HCT116 (cell line): ENCODE results near the gene SLC25A1. TPM values are rescaled to one million over a fixed set of nuclear protein-coding genes. Genes with fewer than 3 reads are reported as not detected.

Source experiments
- ATAC-seq: fragments of 200-7000 bp; cut with Tn5 transposase; 2 replicates; pipeline ENCODE4 v1.9.1; 2020; ENCODE audit warnings: mild to moderate bottlenecking, moderate library complexity
- BruUV-seq: library from RNA; stranded (reverse); fragments of 400-500 nt; replicated peaks from 2 replicates; lab custom pipeline; 2021; lab: Mats Ljungman, UMichigan
- CTCF ChIA-PET: fragments of 300-600 bp; sonication (Branson Sonifier 250); formaldehyde crosslinking; loops from one replicate; lab custom pipeline; 2021; ENCODE audit warnings: antibody characterized with exemption; lab: Charles Lee
- POLR2A ChIA-PET: fragments of 300-600, 350-600 bp; sonication (Branson Sonifier 250); formaldehyde crosslinking; loops from one replicate; lab custom pipeline; 2021; ENCODE audit warnings: antibody characterized with exemption; lab: Charles Lee
- RAD21 ChIA-PET, 2 experiments: fragments of 300-600 bp; sonication (Branson Sonifier 250); formaldehyde crosslinking; loops; one replicate each; lab custom pipeline; 2023; ENCODE audit warnings: low total read pairs in 2 of 2; ENCODE audit not compliant: uncharacterized antibody in 2 of 2, unreplicated experiment in 2 of 2, low non-redundant PET in 1 of 2; lab: Charles Lee
- DNase-seq: peaks from one replicate; pipeline ENCODE4 v3.0.0-alpha.2; 2010; ENCODE audit warnings: low read depth, low spot score
- H2AFZ ChIP-seq: fragments of 200-600 bp; shearing (Covaris generic), sonication (generic); 2 replicates; pipeline ENCODE4 v1.6.1; 2017; ENCODE audit warnings: low read depth, mixed run types, mixed read lengths, antibody characterized with exemption, low read length; ENCODE audit not compliant: poor library complexity, severe bottlenecking
- H3K27ac ChIP-seq: 2 replicates; pipeline ENCODE4 v1.5.1; 2012; ENCODE audit warnings: low read depth, low read length
- H3K27me3 ChIP-seq: fragments of 200-600 bp; sonication (generic); 2 replicates; pipeline ENCODE4 v1.6.1; 2016; ENCODE audit warnings: mixed run types, low read length, mixed read lengths; ENCODE audit not compliant: insufficient read depth
- H3K36me3 ChIP-seq, 2 experiments: fragments of 200-500 bp in 1 of 2; fragments of 200-600 bp in 1 of 2; sonication (Bioruptor generic) in 1 of 2; sonication (generic) in 1 of 2; 2 replicates each; pipeline versions ENCODE4 v1.5.1 to v1.6.1; 2014 to 2016; ENCODE audit warnings: low read length in 2 of 2, inconsistent platforms in 1 of 2, mixed read lengths in 1 of 2, mixed run types in 1 of 2; ENCODE audit not compliant: insufficient read depth in 2 of 2, control insufficient read depth in 1 of 2
- H3K4me1 ChIP-seq, 2 experiments: fragments of 200-600 bp in 1 of 2; sonication (generic) in 1 of 2; 2 replicates each; pipeline versions ENCODE4 v1.5.1 to v1.6.1; 2012 to 2017; ENCODE audit warnings: low read length in 2 of 2, inconsistent platforms in 1 of 2, mild to moderate bottlenecking in 1 of 2, mixed read lengths in 1 of 2, mixed run types in 1 of 2, moderate library complexity in 1 of 2; ENCODE audit not compliant: insufficient read depth in 2 of 2, control insufficient read depth in 1 of 2
- H3K4me2 ChIP-seq: fragments of 200-600 bp; sonication (generic); 2 replicates; pipeline ENCODE4 v1.6.1; 2017; ENCODE audit warnings: mixed run types, low read length, mixed read lengths
- H3K4me3 ChIP-seq, 2 experiments: fragments of 200-600 bp in 1 of 2; sonication (generic) in 1 of 2; replicated peaks in 1 of 2; 2 replicates each; pipeline ENCODE4 v1.5.1; 2011 to 2016; ENCODE audit warnings: low read length in 2 of 2, control low read depth in 1 of 2, low read depth in 1 of 2, mild to moderate bottlenecking in 1 of 2, mixed read lengths in 1 of 2, mixed run types in 1 of 2
- H3K79me2 ChIP-seq: fragments of 200-600 bp; sonication (generic); 2 replicates; pipeline ENCODE4 v1.6.1; 2017; ENCODE audit warnings: mild to moderate bottlenecking, mixed run types, low read length, moderate library complexity, mixed read lengths; ENCODE audit not compliant: insufficient read depth
- H3K9ac ChIP-seq: fragments of 200-600 bp; sonication (generic); 2 replicates; pipeline ENCODE4 v1.6.1; 2016; ENCODE audit warnings: low read length, mixed read lengths
- H3K9me2 ChIP-seq: fragments of 200-600 bp; sonication (generic), shearing (Covaris generic); 2 replicates; pipeline ENCODE4 v1.6.1; 2017; ENCODE audit warnings: mixed run types, mild to moderate bottlenecking, moderate library complexity; ENCODE audit not compliant: insufficient read depth
- H3K9me3 ChIP-seq, 2 experiments: fragments of 200-500 bp in 1 of 2; fragments of 200-600 bp in 1 of 2; sonication (Bioruptor generic) in 1 of 2; sonication (generic) in 1 of 2; 2 replicates each; pipeline ENCODE4 v1.6.1; 2014 to 2017; ENCODE audit warnings: low read length in 2 of 2, mixed read lengths in 2 of 2, inconsistent platforms in 1 of 2, low read depth in 1 of 2, mild to moderate bottlenecking in 1 of 2, mixed run types in 1 of 2, moderate library complexity in 1 of 2; ENCODE audit not compliant: control insufficient read depth in 1 of 2, insufficient read depth in 1 of 2
- H4K20me1 ChIP-seq: fragments of 200-600 bp; sonication (generic), shearing (Covaris generic); 2 replicates; pipeline ENCODE4 v1.6.1; 2017; ENCODE audit warnings: mixed run types, mild to moderate bottlenecking, moderate library complexity; ENCODE audit not compliant: insufficient read depth
- CBX3 ChIP-seq: IDR thresholded peaks from 2 replicates; pipeline ENCODE4 v1.6.1; 2012; ENCODE audit warnings: low read depth
- CEBPB ChIP-seq: IDR thresholded peaks from 2 replicates; pipeline ENCODE4 v1.6.1; 2012; ENCODE audit warnings: low read depth
- EGR1 ChIP-seq: IDR thresholded peaks from 2 replicates; pipeline ENCODE4 v1.6.1; 2012; ENCODE audit warnings: low read depth
- ELF1 ChIP-seq: IDR thresholded peaks from 2 replicates; pipeline ENCODE4 v1.6.1; 2012; ENCODE audit warnings: low read depth, borderline replicate concordance
- FOSL1 ChIP-seq: IDR thresholded peaks from 2 replicates; pipeline ENCODE4 v1.6.1; 2012; ENCODE audit warnings: low read depth
- MAX ChIP-seq: IDR thresholded peaks from 2 replicates; pipeline ENCODE4 v1.6.1; 2012
- POLR2A ChIP-seq: IDR thresholded peaks from 2 replicates; pipeline ENCODE4 v1.7.0; 2011; ENCODE audit warnings: borderline replicate concordance; ENCODE audit not compliant: insufficient read depth, insufficient read length; ENCODE audit errors: extremely low read depth
- RAD21 ChIP-seq: IDR thresholded peaks from 2 replicates; pipeline ENCODE4 v1.6.1; 2012; ENCODE audit warnings: low read depth, mild to moderate bottlenecking
- SIN3A ChIP-seq: IDR thresholded peaks from 2 replicates; pipeline ENCODE4 v1.6.1; 2012; ENCODE audit warnings: low read depth
- SP1 ChIP-seq: IDR thresholded peaks from 2 replicates; pipeline ENCODE4 v1.6.1; 2012; ENCODE audit warnings: low read depth
- TCF7L2 ChIP-seq: IDR thresholded peaks from 2 replicates; pipeline ENCODE4 v1.7.0; 2011; ENCODE audit warnings: borderline replicate concordance, inconsistent platforms; ENCODE audit not compliant: insufficient read depth, insufficient read length; ENCODE audit errors: extremely low read depth
- ZFX ChIP-seq: fragments of 450-650 bp; IDR thresholded peaks from 2 replicates; pipeline ENCODE4 v1.6.1; 2017
- ZNF274 ChIP-seq: fragments of 200-500 bp; sonication (Bioruptor generic); IDR thresholded peaks from 2 replicates; pipeline ENCODE4 v1.6.1; 2014; ENCODE audit warnings: mild to moderate bottlenecking, low read depth, low read length, inconsistent platforms
- intact Hi-C: fragments of 100-400 bp; cut with micrococcal nuclease; formaldehyde crosslinking; loops from 2 replicates; pipeline ENCODE4 v1.10.0; 2022
- total RNA-seq: library from RNA; stranded (reverse); gene quantifications from one replicate; pipeline ENCODE4 v1.2.1, GENCODE V29; 2021; ENCODE audit not compliant: unreplicated experiment
- TF ChIP-seq, protein P1 (sequence below), 3 experiments: fragments of 200-600 bp in 1 of 3; sonication (generic) in 1 of 3; IDR thresholded peaks in 2 of 3; conservative IDR thresholded peaks in 1 of 3; 2 replicates each; pipeline ENCODE4 v1.5.1; 2012 to 2017; ENCODE audit warnings: low read depth in 2 of 3, low read length in 2 of 3, antibody characterized with exemption in 1 of 3, borderline replicate concordance in 1 of 3, control low read depth in 1 of 3, mild to moderate bottlenecking in 1 of 3, mixed read lengths in 1 of 3, mixed run types in 1 of 3, moderate library complexity in 1 of 3; ENCODE audit not compliant: insufficient read depth in 1 of 3
- TF ChIP-seq, protein P2 (sequence below): IDR thresholded peaks from 2 replicates; pipeline ENCODE4 v1.6.1; 2012
- TF ChIP-seq, protein P3 (sequence below): IDR thresholded peaks from 2 replicates; pipeline ENCODE4 v1.6.1; 2011; ENCODE audit warnings: mild to moderate bottlenecking, low read length, moderate library complexity; ENCODE audit not compliant: insufficient replicate concordance; ENCODE audit errors: extremely low read depth

The SLC25A1 gene
- total RNA-seq, 1 experiment from 2014 or later = 146 TPM

DNA sequence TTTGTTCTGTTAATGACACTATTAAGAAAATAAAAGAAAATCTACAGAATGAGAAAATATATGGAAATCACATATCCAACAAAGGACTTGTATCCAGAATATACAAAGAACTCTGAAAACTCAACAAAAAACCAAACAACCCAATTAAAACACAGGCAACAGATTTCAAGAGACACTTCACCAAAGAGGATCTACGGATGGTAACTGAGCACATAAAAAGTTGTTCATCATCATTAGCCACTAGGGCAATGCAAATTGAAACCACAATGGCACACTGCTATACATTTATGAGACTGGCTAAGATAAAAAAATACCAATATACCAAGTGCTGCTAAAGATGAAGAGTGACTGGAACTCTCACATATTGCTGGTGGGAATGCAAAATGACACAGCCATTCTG is 34.5 kb upstream of the SLC25A1 start:
- ATAC-seq (no peak), DNase-seq (no peak)
- ChIA-PET CTCF (no interaction called here), RAD21 (no interaction called here), POLR2A (no interaction called here)
- Histone ChIP-seq H3K4me1 (peaks cover 0 to 3% of the 10 kb centered on the region in 2 experiments; a peak in 2 of 4 replicates), H3K4me2 (no peak overlapping the region), H3K9me3 (no peaks in the 10 kb centered on the region), H4K20me1 (no peaks in the 10 kb centered on the region), H3K4me3 (no peak overlapping the region), H3K79me2 (no peaks in the 10 kb centered on the region), H3K27ac (no peak overlapping the region), H3K27me3 (no peaks in the 10 kb centered on the region), H2AFZ (no peak overlapping the region), H3K9ac (no peak overlapping the region), H3K9me2 (no peaks in the 10 kb centered on the region), H3K36me3 (peaks cover 0 to 6% of the 10 kb centered on the region in 2 experiments; a peak in 1 of 4 replicates)
- BruUV-seq = no TSS peak
- intact Hi-C loops = no loop called here
- TF ChIP-seq SIN3A = no peak
- TF ChIP-seq POLR2A = no peak
- TF ChIP-seq ZFX = no peak
- TF ChIP-seq SP1 = no peak
- TF ChIP-seq ELF1 = no peak
- TF ChIP-seq CEBPB = no peak
- TF ChIP-seq RAD21 = no peak
- TF ChIP-seq ZNF274 = no peak
- TF ChIP-seq EGR1 = no peak
- TF ChIP-seq, protein P1, sequence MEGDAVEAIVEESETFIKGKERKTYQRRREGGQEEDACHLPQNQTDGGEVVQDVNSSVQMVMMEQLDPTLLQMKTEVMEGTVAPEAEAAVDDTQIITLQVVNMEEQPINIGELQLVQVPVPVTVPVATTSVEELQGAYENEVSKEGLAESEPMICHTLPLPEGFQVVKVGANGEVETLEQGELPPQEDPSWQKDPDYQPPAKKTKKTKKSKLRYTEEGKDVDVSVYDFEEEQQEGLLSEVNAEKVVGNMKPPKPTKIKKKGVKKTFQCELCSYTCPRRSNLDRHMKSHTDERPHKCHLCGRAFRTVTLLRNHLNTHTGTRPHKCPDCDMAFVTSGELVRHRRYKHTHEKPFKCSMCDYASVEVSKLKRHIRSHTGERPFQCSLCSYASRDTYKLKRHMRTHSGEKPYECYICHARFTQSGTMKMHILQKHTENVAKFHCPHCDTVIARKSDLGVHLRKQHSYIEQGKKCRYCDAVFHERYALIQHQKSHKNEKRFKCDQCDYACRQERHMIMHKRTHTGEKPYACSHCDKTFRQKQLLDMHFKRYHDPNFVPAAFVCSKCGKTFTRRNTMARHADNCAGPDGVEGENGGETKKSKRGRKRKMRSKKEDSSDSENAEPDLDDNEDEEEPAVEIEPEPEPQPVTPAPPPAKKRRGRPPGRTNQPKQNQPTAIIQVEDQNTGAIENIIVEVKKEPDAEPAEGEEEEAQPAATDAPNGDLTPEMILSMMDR (IDR thresholded peaks at IDR 0.05 in 2 of 3, conservative IDR thresholded peaks at IDR 0.05 in 1 of 3; ENCODE audit: borderline replicate concordance in 1 of 3, insufficient read depth in 1 of 3, low read depth in 2 of 3, low read length in 2 of 3) = no peak
- TF ChIP-seq TCF7L2 = no peak
- TF ChIP-seq, protein P2, sequence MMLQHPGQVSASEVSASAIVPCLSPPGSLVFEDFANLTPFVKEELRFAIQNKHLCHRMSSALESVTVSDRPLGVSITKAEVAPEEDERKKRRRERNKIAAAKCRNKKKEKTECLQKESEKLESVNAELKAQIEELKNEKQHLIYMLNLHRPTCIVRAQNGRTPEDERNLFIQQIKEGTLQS = no peak
- TF ChIP-seq FOSL1 = no peak
- TF ChIP-seq CBX3 = no peak
- TF ChIP-seq, protein P3, sequence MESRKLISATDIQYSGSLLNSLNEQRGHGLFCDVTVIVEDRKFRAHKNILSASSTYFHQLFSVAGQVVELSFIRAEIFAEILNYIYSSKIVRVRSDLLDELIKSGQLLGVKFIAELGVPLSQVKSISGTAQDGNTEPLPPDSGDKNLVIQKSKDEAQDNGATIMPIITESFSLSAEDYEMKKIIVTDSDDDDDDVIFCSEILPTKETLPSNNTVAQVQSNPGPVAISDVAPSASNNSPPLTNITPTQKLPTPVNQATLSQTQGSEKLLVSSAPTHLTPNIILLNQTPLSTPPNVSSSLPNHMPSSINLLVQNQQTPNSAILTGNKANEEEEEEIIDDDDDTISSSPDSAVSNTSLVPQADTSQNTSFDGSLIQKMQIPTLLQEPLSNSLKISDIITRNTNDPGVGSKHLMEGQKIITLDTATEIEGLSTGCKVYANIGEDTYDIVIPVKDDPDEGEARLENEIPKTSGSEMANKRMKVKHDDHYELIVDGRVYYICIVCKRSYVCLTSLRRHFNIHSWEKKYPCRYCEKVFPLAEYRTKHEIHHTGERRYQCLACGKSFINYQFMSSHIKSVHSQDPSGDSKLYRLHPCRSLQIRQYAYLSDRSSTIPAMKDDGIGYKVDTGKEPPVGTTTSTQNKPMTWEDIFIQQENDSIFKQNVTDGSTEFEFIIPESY = no peak
- TF ChIP-seq MAX = no peak
